SU-DHL-6 (cell line): ENCODE data around the gene EPB41L1.

Source experiments
- H2AFZ ChIP-seq: fragments of 200-600 bp; sonication (generic); 2 replicates; pipeline ENCODE4 v1.6.1; 2014; ENCODE audit warnings: low read depth, mild to moderate bottlenecking, moderate library complexity, mixed read lengths, antibody characterized with exemption, low read length; ENCODE audit not compliant: severe bottlenecking
- H3F3A ChIP-seq: fragments of 200-600 bp; shearing (Covaris generic); 2 replicates; pipeline ENCODE4 v1.6.0; 2016; ENCODE audit warnings: antibody characterized with exemption, mild to moderate bottlenecking; ENCODE audit not compliant: insufficient read depth
- H3K27ac ChIP-seq: fragments of 200-600 bp; sonication (generic); 2 replicates; pipeline ENCODE4 v1.5.1; 2016; ENCODE audit warnings: low read depth, mild to moderate bottlenecking, low read length, moderate library complexity, mixed read lengths
- H3K27me3 ChIP-seq: fragments of 200-600 bp; sonication (generic), shearing (Covaris generic); 2 replicates; pipeline ENCODE4 v1.6.0; 2014; ENCODE audit warnings: mild to moderate bottlenecking, low read length
- H3K36me3 ChIP-seq: fragments of 200-600 bp; sonication (generic); 2 replicates; pipeline ENCODE4 v1.6.1; 2014; ENCODE audit warnings: mild to moderate bottlenecking, low read length, mixed read lengths
- H3K4me2 ChIP-seq: fragments of 300-600, 200-600 bp; shearing (Covaris generic), sonication (generic); 2 replicates; pipeline ENCODE4 v1.6.0; 2014; ENCODE audit warnings: low read length, low read depth, mild to moderate bottlenecking; ENCODE audit not compliant: poor library complexity, severe bottlenecking
- H3K4me3 ChIP-seq: fragments of 200-600 bp; sonication (generic); 2 replicates; pipeline ENCODE4 v1.5.1; 2014; ENCODE audit warnings: antibody characterized with exemption, low read length, mild to moderate bottlenecking, mixed read lengths; ENCODE audit not compliant: insufficient read depth, poor library complexity, severe bottlenecking
- H3K79me2 ChIP-seq: fragments of 200-600 bp; sonication (generic); 2 replicates; pipeline ENCODE4 v1.6.1; 2014; ENCODE audit warnings: mild to moderate bottlenecking, low read length, moderate library complexity; ENCODE audit not compliant: insufficient read depth
- H3K9ac ChIP-seq: fragments of 200-600 bp; sonication (generic); 2 replicates; pipeline ENCODE4 v1.7.0; 2014; ENCODE audit warnings: mild to moderate bottlenecking, low read length
- H3K9me2 ChIP-seq: fragments of 200-600 bp; sonication (generic); replicated peaks from 2 replicates; pipeline ENCODE4 v1.6.1; 2014; ENCODE audit warnings: low read length; ENCODE audit not compliant: insufficient read depth
- H3K9me3 ChIP-seq: fragments of 200-600 bp; sonication (generic); 2 replicates; pipeline ENCODE4 v1.6.1; 2014; ENCODE audit warnings: low read length, mixed read lengths; ENCODE audit not compliant: insufficient read depth
- H4K20me1 ChIP-seq: fragments of 200-600 bp; sonication (generic); 2 replicates; pipeline ENCODE4 v1.6.1; 2014; ENCODE audit warnings: low read depth, mild to moderate bottlenecking, antibody characterized with exemption, low read length, moderate library complexity, mixed read lengths
- EZH2phosphoT487 ChIP-seq: fragments of 200-600 bp; sonication (generic), shearing (Covaris generic); conservative IDR thresholded peaks from 2 replicates; pipeline ENCODE4 v1.6.1; 2018; ENCODE audit warnings: mild to moderate bottlenecking, antibody characterized with exemption, low read length, moderate library complexity, mixed read lengths
- TF ChIP-seq, protein P1 (sequence below): fragments of 200-600 bp; sonication (generic); IDR thresholded peaks from one replicate; pipeline ENCODE4 v1.5.1; 2017; ENCODE audit warnings: antibody characterized with exemption, mild to moderate bottlenecking, low read length, moderate library complexity; ENCODE audit not compliant: insufficient read depth, poor library complexity, severe bottlenecking

EPB41L1 gene

GRCh38 chr20:36241678-36242077 is 87.1 kb downstream of the EPB41L1 start:
- Histone ChIP-seq H3F3A (no peaks in the 10 kb centered on the region), H3K79me2 (peaks cover 44% of the 10 kb centered on the region), H3K4me2 (no peak overlapping the region), H3K4me3 (no peak overlapping the region), H2AFZ (no peak overlapping the region), H4K20me1 (no peaks in the 10 kb centered on the region; the same call in 1 of the 2 replicates), H3K27ac (no peak overlapping the region), H3K27me3 (no peaks in the 10 kb centered on the region), H3K9me3 (no peaks in the 10 kb centered on the region), H3K36me3 (peaks cover 4% of the 10 kb centered on the region; the same call in 1 of the 2 replicates), H3K9ac (no peak overlapping the region), H3K9me2 (no peaks in the 10 kb centered on the region)
- no peak for TF ChIP-seq EZH2phosphoT487

- H3K9ac ChIP-seq: no peak overlapping the region
- no peak overlapping the region for H3K27ac ChIP-seq
- no peak for TF ChIP-seq EZH2phosphoT487
- TF ChIP-seq, protein P1, sequence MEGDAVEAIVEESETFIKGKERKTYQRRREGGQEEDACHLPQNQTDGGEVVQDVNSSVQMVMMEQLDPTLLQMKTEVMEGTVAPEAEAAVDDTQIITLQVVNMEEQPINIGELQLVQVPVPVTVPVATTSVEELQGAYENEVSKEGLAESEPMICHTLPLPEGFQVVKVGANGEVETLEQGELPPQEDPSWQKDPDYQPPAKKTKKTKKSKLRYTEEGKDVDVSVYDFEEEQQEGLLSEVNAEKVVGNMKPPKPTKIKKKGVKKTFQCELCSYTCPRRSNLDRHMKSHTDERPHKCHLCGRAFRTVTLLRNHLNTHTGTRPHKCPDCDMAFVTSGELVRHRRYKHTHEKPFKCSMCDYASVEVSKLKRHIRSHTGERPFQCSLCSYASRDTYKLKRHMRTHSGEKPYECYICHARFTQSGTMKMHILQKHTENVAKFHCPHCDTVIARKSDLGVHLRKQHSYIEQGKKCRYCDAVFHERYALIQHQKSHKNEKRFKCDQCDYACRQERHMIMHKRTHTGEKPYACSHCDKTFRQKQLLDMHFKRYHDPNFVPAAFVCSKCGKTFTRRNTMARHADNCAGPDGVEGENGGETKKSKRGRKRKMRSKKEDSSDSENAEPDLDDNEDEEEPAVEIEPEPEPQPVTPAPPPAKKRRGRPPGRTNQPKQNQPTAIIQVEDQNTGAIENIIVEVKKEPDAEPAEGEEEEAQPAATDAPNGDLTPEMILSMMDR: no peak
- H3K27me3 ChIP-seq: no peaks in the 10 kb centered on the region
- H3K9me2 ChIP-seq: no peaks in the 10 kb centered on the region
- no peaks in the 10 kb centered on the region for H3F3A ChIP-seq
- no peak overlapping the region for H3K4me3 ChIP-seq
- no peaks in the 10 kb centered on the region for H4K20me1 ChIP-seq
- H2AFZ ChIP-seq: no peak overlapping the region
- no peaks in the 10 kb centered on the region for H3K9me3 ChIP-seq
- peaks cover 7% of the 10 kb centered on the region; the same call in 1 of the 2 replicates for H3K36me3 ChIP-seq
- peaks cover 25% of the 10 kb centered on the region for H3K79me2 ChIP-seq
- H3K4me2 ChIP-seq: no peak overlapping the region
Measured at GRCh38 chr20:36243726-36244125, 89.2 kb downstream of the EPB41L1 start.

DNA sequence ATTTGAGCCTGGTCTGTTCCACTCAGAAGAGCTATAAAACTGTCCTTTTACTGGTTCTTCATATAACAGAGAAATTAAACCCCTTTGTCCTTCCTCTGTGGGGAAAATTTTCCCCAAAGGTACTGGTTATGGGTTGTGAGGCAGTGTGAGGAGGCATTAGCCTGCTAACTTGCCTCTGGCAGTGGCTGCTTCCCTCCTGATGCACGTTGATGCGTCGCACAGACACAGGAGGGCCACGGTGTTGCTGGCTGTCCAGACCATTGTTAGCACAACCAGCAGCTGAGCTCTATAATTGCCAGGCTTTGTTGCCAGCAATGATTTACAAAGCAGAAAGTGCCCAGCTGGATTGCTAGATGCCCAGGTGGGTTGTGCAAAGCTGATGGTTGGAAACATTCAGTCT is 91.9 kb downstream of the EPB41L1 start:
- Histone ChIP-seq H2AFZ (no peak overlapping the region), H3K36me3 (peaks cover 9% of the 10 kb centered on the region; the same call in 1 of the 2 replicates), H3K4me3 (no peak overlapping the region), H3K79me2 (peaks cover 8% of the 10 kb centered on the region; the same call in 1 of the 2 replicates), H3K9me3 (no peaks in the 10 kb centered on the region), H3K9me2 (no peaks in the 10 kb centered on the region), H3F3A (no peaks in the 10 kb centered on the region), H3K27ac (no peak overlapping the region), H3K27me3 (no peaks in the 10 kb centered on the region), H3K4me2 (no peak overlapping the region), H4K20me1 (no peaks in the 10 kb centered on the region), H3K9ac (no peak overlapping the region)
- TF ChIP-seq, protein P1: no peak
- no peak for TF ChIP-seq EZH2phosphoT487

GRCh38 chr20:36248836-36249235 is 94.3 kb downstream of the EPB41L1 start:
- Histone ChIP-seq H3K9ac (no peak overlapping the region), H3K27ac (no peak overlapping the region), H3K9me3 (no peaks in the 10 kb centered on the region), H3F3A (no peaks in the 10 kb centered on the region), H2AFZ (no peak overlapping the region), H3K36me3 (peaks cover 4% of the 10 kb centered on the region; the same call in 1 of the 2 replicates), H3K4me2 (no peak overlapping the region), H4K20me1 (no peaks in the 10 kb centered on the region), H3K79me2 (no peaks in the 10 kb centered on the region), H3K9me2 (no peaks in the 10 kb centered on the region), H3K4me3 (no peak overlapping the region), H3K27me3 (no peaks in the 10 kb centered on the region)
- TF ChIP-seq, protein P1: no peak
- no peak for TF ChIP-seq EZH2phosphoT487
